NCI-H446 (cell line): ENCODE data around the gene PBX1.

Experiments used
- DNase-seq, 2 experiments: peaks; one replicate each; lab custom pipeline; 2025; lab: John Stamatoyannopoulos, UW

PBX1 gene

GRCh38 chr1:164670026-164670425 lies 111.0 kb downstream of the PBX1 start:
- DNase-seq: no peak

GRCh38 chr1:164670786-164671185 lies 111.8 kb downstream of the PBX1 start:
- DNase-seq: no peak

GRCh38 chr1:164671323-164671965 lies 112.5 kb downstream of the PBX1 start:
- no peak for DNase-seq

- DNase-seq: no peak
These were observed 113.1 kb downstream of the PBX1 start for GRCh38 chr1:164671966-164672571.

GRCh38 chr1:164672588-164672987 lies 113.6 kb downstream of the PBX1 start:
- DNase-seq: no peak

- no peak for DNase-seq
These were observed 114.7 kb downstream of the PBX1 start for GRCh38 chr1:164673584-164674214.

- DNase-seq: no peak
These were observed 116.4 kb downstream of the PBX1 start for GRCh38 chr1:164675342-164675904.

- DNase-seq: no peak
These were observed 119.2 kb downstream of the PBX1 start for GRCh38 chr1:164678136-164678700.

GRCh38 chr1:164682570-164682969 lies 123.6 kb downstream of the PBX1 start:
- DNase-seq: no peak

- DNase-seq: no peak
These were observed 124.3 kb downstream of the PBX1 start for GRCh38 chr1:164683235-164683634.

GRCh38 chr1:164685266-164686035 lies 126.5 kb downstream of the PBX1 start:
- no peak for DNase-seq

GRCh38 chr1:164687777-164688176 lies 128.8 kb downstream of the PBX1 start:
- no peak for DNase-seq

- DNase-seq: no peak
These were observed 129.8 kb downstream of the PBX1 start for GRCh38 chr1:164688791-164689190.

- DNase-seq: peak in 1 of 2 experiments; percentile 67
These were observed 130.9 kb downstream of the PBX1 start for GRCh38 chr1:164689672-164690511.

GRCh38 chr1:164692420-164692819 lies 133.4 kb downstream of the PBX1 start:
- no peak for DNase-seq

- DNase-seq: no peak
These were observed 134.8 kb downstream of the PBX1 start for GRCh38 chr1:164693564-164694359.

GRCh38 chr1:164694505-164694904 lies 135.5 kb downstream of the PBX1 start:
- DNase-seq: no peak

- DNase-seq: peak in 1 of 2 experiments; percentile 69
These were observed 137.1 kb downstream of the PBX1 start for GRCh38 chr1:164695956-164696665.

GRCh38 chr1:164699815-164700491 lies 141.0 kb downstream of the PBX1 start:
- DNase-seq: no peak
